GM21367 (cell line): ENCODE data around the gene PLK5.
"Not testable (repeated sequence)": the region's sequence is repeated elsewhere in the genome, so short reads cannot be mapped to it uniquely, and the experiment has no call there.

Experiments used
- ATAC-seq: cut with Tn5 transposase; IDR thresholded peaks from one replicate; pipeline ENCODE4 v1.9.1; 2021; ENCODE audit not compliant: unreplicated experiment

Gene PLK5, protein sequence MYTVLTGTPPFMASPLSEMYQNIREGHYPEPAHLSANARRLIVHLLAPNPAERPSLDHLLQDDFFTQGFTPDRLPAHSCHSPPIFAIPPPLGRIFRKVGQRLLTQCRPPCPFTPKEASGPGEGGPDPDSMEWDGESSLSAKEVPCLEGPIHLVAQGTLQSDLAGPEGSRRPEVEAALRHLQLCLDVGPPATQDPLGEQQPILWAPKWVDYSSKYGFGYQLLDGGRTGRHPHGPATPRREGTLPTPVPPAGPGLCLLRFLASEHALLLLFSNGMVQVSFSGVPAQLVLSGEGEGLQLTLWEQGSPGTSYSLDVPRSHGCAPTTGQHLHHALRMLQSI

DNA sequence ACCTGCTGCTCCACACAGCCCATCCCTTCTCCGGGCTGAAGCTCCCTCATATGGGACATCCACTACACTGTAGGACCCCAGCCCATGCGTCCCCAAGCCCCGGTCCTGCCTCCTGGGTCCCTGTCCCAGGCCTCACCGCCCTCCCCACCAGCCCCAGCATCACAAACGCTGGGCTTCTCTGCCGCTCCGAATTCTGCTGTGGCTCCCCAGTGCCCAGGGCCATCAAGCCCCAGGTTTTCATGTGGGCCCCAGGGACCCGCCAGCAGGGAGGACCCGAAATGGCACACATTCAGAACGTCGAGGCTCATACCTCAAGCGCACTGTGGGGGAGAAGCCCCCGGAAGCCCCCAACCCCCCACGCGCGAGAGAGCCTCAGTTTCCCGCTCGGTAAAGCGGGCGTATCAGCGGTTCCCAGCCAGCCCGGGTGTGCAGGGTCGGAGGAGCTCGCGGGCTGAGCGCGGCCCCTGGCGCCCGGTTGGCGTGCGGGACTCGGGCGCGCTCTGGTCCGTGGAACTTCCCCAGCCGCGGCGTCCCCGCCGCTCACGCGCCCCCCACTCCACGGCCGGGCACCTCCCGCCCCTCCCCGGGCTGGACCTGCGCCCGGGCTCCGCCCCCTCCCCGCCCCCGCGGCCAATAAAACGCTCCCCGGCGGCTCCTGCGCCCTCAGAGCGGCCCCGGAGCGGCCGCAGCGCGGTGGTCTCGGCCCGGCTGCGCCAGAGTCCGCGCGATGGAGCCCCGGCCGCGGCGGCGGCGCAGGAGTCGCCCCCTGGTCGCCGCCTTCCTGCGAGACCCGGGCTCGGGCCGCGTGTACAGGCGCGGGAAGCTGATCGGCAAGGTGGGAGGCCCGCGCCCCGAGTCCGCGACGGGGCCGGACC, at the start of gene PLK5:
Gene PLK5 (plus strand): TSS at position 666 of the 875 bp plus-strand sequence. CDS start 2,920 bp downstream, outside the sequence.
- ATAC-seq = no peak

DNA sequence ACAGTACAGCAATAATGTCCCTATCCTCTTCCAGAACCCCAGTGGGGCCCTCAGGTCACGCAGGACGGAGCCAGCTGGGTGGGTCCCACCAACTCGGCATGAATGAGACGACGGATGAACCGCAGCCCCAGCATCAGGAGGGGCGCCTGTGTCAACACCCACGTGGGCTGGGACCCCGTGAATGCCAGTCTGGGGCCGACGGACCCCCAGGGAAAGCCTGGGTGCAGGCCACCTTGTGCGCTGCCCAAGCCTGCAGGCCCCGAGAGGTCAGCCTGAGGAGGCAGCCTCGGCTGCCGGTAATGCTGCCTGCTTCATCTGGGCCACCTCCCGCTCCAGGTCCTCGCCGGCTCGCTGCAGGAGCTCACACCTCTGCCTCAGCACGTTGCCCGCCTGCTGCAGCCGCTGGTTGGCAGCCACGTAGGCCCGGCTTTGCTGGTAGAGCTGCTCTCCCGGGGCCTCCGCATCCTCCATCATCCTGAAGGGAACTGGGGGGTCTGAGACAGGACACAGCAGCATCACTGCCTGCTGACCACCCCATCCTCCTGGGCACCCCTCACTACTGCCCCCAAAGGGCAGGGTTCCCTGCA, 49.0 kb upstream of the PLK5 start:
- ATAC-seq = no peak

DNA sequence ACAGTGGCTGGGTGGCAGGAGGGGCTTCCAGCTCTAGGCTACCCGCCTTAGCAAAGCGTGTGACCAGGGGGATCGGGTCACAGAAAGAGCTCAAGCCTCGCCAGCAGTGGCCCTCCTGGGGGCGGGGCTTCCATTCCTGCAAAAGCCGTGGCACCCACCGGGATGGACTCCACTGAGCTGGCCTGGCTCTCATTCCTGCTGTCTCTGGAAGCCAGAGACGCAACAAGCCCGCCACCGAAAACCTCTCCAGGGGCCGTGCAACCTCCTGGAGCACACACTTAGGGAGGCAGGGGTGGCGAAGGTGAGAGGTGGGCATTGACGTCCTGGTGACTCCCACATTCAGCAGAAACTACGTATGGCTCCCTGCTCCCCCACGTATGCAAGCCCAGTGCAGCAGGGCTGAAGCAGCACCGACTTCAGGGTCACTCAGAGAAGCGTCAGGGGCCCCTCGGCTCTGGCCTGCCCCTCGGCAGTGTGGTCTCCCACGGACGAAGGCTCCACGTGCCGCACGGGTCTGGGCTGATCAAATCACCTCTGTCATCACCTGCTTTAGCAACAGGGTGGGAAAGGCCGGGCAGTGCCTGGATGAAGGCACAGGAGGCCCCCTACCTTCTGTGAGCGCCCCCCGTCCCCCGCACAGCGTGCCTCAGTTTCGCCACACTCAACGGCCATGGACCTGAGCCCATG, 48.0 kb upstream of the PLK5 start:
- no peak for ATAC-seq

DNA sequence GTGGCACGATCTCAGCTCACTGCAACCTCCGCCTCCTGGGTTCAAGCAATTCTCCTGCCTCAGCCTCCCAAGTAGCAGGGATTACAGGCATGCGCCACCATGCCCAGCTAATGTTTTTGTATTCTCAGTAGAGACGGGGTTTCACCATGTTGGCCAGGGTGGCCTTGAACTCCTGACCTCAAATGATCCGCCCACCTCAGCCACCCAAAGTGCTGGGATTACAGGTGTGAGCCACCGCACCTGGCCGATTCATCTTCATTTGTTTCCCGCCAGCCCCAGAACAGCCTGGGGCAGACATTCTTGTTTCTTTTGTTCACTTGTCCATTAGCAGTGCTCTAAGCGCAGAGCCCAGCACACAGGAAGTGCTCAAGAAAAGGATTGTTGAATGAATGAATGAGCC, 46.8 kb upstream of the PLK5 start:
- not testable (repeated sequence) for ATAC-seq

DNA sequence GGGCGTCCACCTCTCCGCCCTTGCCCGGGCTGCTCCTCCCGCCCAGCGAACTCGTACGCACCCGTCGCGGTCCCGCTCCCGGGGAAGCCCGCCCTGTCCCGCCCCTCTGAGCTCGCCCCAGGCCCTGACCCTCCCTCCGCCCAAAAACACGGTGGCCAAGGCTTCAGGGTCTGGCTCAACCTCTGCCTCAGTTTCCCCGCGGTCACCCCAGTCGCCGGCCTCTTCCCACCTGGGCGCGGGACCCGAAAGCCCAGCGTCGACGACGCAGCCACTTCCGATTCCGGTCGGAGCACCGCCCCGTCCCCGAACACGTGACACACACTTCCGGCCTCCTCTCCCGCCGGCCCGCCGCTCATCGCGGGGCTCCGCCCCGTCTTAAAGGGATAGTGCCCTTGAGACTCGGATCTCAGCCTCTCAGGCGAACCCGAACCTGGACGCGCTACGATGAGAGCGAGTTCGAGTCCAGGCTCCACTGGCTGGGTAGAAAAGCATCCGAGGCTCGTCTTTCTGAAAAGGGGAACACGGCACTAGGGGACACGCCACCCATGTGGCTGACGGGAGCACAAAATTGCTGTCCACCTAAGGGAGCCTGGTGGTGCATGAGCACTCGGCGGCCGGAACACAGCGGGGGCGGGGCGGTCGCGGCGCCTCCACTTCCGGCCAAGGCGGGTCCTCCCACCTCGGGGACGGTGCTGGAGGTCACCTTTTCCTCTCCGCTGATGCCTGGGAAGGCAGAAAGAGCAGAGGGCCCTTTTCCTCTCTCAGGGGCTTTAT, 44.8 kb upstream of the PLK5 start, which contains the start of gene C19orf25:
Gene C19orf25 (minus strand): TSS at position 282 of the 774 bp plus-strand sequence. CDS start 312 bp downstream, outside the sequence.
- no peak for ATAC-seq

DNA sequence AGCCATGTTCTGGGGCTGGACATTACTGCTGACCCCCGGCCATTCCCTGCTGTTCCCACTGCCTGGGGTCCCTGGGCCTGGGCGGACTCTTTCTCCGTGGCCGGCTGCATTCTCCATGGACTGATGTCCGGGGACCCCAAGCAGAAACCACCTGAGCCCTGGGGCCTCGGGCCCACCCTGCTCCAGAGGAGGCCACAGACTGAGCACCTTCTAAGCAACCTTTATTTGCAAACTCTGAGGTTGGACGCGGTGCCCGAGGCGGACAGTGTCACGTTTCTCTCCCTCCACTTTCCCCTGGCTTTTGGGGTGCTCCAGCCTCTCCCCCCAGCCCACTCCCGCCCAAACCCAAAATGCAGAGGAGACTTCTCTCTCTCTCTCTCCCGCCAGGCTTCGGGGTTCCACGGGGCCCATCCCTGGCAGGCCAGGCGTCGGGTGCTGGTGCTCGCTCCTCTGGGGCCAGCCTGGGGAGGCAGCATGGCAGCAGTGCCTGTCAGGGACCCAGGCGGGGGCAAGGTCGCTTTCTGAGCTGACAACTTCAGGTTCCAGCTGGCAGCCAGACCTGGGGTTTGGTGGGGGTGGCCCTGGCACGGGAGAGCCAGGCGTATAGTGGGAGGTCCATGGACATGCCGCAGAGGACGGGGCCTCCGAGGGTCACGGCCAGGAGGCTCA, 42.5 kb upstream of the PLK5 start:
- ATAC-seq = no peak

DNA sequence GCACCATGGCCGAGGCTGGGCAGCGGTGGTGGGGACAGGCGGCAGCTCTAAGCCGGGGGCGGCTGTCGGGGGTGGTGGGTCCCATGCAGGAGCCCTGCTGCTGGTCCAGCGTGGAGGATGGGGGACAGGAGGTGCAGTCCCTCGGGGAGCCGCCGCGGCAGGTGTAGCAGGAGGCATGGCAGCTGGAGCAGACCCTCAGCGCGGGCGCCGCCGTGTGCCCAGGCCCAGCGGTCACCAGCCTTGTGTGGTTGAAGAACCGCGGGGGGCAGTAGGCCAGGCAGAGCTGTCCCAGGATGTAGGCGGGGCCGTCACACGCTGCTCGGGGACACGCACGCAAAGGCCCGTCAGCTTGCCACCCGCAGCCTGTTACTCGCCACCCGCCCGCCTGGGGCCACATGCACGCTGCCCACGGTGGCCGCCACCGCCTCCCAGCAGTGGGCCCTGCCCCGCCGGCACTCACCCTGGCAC, 42.0 kb upstream of the PLK5 start:
- ATAC-seq = no peak

DNA sequence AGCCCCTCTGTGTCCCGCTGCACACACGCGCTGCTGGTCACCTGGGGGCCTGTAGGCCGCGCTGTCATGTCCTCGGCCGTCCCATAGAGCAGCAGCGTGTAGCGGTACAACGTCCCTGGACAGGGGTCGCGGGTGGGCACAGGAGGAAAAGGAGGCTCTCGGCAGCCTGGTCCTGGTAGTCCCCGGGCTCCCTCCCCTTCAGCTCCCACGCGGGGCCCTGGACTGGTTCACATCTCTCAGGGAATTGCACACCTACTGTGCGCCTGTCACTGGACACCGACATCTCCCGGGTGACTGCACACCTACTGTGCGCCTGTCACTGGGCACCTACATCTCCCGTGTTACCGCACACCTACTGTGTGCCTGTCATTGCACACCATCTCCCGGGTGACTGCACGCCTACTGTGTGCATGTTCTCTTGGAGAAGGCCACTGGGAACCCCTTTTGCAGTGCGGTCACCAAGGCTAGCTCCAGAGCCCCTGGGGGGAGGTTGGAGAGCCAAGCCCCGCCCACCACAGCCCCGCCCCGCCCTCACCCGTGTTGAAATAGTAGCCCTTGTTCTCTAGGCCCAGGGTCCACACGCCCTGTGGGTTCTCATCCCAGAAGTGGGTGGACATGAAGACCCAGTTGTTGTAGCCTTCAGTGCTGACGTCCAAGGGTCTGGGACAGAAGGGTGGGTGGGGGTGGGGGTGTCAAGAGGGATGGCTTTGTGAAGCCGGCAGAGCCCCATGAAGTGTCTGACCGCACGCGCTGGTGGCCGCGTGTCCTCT, 41.3 kb upstream of the PLK5 start:
- ATAC-seq = no peak

DNA sequence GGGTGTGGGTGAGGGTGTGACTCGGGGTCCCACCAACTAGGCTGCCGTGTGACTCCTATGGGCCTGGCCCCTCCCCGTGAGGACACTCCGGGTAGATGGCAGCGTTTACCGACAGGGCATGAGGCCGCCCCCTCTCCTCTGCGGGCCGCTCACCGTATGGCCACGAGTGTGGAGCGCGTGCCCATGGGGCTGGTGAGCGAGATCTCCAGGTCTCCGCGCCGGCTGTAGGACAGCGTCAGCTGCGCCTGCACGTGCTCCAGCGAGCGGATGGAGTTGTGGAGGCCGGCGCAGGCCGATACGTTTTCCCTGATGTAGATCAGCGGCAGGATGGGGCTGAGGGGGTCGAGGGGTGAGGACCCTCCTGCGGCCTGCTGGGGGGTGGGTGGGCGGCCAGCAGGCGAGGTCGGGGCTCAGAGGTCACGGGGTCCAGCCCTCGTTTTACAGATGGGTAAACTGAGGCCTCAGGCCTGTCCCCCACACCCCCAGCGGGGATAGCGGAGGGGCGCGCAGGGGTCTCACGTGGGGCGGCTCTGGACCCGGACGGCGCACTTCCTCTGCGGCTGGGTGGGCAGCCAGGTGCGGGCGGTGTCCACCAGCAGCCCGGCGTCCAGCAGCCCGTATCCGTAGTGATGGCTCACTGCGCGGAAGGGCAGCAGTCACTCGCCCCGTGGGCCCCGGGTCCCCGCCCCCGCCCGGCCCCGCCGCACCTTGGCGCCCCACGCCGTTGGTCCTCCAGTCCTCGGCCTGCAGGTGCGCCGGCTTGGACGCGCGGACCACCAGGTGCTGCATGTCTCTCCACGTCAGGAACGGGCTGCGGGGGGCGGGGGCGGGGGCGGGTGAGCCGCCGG, 40.5 kb upstream of the PLK5 start:
- no peak for ATAC-seq

DNA sequence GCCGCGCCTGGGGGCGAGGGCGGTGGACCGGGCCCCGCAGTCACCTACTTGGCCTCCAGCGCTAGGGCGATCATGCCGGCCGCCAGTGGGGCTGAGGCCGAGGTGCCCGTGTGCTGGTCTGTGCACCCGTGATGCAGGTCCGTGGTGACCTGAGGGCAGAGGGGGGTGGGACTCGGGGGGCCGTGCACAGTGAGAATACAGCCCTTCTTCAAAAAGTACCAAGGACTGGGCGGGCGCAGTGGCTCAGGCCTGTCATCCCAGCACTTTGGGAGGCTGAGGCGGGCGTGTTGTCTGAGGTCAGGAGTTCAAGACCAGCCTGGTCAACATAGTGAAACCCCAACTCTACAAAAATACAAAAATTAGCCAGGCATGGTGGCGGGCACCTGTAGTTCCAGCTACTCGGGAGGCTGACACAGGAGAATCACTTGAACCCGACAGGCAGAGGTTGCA, 39.9 kb upstream of the PLK5 start:
- ATAC-seq = no peak

DNA sequence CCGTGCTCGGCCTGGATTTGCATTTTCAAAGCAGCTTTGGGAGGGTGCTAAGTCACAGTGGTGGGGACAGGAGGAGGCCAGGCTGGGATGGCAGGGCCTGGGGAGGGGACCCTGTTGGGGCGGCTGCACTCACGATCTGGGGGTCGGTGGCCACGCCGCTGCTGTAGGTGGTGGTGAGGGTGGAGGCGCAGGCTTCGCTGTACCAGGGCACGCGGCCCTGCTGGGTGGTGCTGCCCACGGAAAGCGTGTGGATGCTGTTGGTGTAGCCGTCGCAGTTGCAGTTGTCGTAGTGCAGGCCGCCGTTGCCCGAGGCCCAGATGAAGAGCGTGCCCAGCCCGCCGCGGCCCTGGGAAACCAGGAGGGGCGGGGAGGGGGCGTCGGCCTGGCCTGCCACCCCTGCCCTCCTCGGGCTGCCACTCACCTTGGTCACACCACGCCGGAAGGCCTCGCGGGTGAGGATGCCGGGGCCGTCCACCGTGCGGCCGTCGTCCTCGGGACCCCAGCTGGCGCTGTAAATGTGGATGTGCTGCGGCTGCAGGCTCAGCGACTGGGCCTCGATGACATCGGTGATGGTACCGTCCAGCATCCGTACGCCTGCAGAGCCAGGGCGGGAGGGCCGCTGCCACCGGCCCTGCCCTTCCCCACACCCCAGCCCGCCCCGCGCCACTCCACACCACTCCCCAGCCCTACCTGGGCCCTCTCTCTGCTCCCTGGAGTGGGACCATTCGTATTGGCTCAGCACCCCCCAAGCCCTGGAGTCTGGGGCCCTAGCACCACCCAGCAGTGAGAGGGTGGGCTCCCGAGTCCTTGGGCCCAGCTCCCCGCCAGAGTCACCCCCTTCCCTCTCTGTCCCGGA, 36.9 kb upstream of the PLK5 start:
- ATAC-seq = no peak

DNA sequence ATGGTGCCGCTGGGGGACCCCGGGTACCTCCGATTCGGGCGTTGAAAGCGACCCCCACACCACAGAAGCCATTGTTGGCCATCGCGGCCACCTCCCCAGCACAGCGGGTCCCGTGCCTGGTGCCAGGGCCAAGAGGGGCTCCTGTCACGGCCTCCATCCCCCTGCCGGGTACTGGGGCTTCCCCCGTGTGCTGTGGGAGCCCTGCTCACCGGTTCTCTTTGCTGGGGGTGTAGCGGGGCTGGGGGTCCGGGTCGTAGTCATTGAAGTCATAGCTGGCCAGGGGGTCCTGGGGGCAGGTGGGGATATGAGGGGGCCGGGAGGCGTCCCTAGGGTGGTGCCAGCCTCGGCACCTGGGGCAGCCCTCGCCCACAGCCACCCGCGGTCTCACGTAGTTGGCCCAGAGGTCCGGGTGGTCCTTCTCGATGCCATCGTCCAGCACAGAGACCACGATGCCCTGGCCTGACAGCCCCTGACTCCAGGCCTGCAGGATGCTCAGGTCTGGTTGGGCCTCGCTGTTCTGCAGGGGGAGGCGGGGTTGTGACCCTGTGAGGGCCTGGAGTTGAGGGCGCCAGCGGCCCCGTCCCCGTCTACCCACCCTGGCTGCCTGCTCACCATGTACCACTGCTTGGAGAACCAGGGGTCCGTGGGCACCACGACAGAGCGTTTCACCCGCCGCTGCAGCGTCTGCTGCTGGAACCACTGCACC, 36.1 kb upstream of the PLK5 start:
- ATAC-seq = no peak

DNA sequence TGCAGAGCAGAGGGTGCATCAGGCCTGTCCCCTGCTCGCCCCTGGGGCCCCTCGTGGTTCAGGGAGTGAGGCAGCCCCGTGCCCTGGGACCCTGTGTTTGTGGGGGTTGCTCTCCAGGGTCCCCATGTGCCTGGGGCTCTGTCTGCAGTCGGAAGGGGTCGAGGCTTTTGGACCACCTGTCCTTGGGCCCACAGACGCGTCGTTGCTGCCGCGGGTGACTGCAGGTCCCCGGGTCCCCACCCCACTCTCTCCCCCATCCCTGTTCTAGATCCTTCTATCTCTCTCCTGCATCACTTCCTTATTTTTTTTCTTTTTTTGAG, 35.6 kb upstream of the PLK5 start:
- no peak for ATAC-seq

DNA sequence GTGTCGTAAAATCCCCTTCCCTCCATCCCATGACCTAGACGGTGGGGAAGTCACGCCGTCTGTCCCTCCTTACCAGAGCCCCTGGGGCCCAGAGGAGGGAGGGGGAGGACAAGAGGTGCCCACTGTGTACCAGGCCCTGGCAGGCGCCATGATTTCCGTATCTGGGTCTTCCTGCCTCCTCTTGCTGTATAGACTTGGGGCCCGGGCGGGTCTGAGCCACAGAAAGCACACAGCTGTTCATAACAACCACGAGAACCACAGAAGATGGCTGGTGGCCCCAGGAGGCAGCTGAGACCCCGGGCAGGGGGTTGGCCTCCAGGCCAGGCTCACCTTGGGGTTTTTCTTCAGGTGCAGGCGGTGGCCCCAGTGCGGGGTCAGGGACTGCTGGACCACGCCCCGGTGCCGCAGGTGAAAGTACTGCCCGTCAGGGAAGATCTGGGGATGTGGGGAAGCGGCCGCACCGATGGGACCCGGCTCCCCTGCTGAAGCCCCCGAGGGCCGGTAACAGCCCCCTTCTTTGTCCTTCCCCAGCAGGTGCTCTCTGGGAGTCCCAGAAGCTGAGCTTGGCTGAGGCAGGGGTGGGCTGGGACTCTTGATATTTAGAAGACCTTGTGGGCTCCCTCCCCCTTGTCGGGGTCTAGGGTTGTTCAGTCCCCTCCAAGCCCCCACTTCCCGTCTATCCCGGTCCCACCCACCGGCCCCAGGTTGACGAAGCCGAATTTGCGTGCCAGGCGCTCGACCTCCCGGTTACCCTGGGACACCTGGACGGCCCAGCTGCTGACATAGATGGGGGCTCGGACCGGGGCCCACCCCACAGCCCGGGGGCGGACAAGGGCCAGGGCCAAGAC, 34.2 kb upstream of the PLK5 start:
- no peak for ATAC-seq

DNA sequence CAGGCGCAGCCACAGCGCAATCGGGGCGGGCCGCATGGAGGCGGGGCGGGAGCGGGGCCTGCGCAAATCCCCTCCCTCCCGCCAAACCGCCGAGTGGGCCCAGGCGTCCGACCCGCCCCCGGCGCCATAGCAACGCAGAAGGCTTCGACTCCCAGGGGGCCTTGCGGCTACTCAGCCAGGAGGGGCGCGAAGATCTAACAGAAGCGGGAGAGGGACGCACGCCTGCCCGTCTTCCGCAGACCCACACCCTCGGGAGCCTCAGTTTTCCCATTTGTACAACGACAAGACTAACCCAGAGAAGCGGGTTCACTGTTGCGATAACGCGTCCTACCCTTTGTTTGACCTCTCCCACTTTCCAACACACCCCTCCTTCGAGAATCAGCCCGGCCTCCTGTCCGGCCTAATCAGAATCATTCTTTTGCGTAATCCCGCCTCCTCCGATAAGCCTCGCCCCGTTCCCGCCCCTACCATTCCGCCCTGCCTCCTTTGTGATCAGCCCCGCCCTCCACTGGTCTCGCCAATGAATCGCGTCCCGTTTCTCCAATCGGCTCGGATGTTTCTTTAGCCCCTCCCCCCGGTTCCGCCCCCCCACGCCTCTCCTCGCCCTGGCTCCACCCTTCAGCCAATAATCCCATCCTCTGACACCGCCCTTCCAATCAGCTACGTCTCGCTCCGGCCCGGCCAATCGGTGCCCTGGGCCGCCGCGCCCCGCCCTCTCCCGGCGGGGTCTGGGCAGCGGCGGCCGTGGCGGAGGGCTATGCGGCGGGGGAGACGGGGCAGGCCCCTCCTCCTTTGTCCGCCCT, 33.4 kb upstream of the PLK5 start, which contains the start of gene PCSK4:
Gene PCSK4 (minus strand): TSS at position 40 of the 803 bp plus-strand sequence. CDS start 4 bp downstream, at position 36.
- ATAC-seq = peak; percentile 75
